T-helper 9 cell (primary cell): ENCODE data around the gene ADAM17.

Experiments used
- DNase-seq: peaks from one replicate; pipeline ENCODE4 v3.0.0-alpha.2; 2020

The ADAM17 gene

GRCh38 chr2:9466147-9466683 is 89.4 kb downstream of the ADAM17 start:
- DNase-seq = no peak

GRCh38 chr2:9465170-9465569 is 90.5 kb downstream of the ADAM17 start:
- no peak for DNase-seq

GRCh38 chr2:9463698-9464034 is 92.0 kb downstream of the ADAM17 start:
- DNase-seq = no peak

- no peak for DNase-seq
Observed at GRCh38 chr2:9462886-9463697, 92.5 kb downstream of the ADAM17 start.

- no peak for DNase-seq
Observed at GRCh38 chr2:9462313-9462712, 93.3 kb downstream of the ADAM17 start.

- DNase-seq = no peak
Observed at GRCh38 chr2:9461079-9461478, 94.6 kb downstream of the ADAM17 start.

GRCh38 chr2:9460441-9461017 is 95.1 kb downstream of the ADAM17 start:
- DNase-seq = no peak

GRCh38 chr2:9451231-9451630 is 104.4 kb downstream of the ADAM17 start:
- DNase-seq = no peak

GRCh38 chr2:9445089-9445488 is 110.5 kb downstream of the ADAM17 start:
- DNase-seq = no peak

- no peak for DNase-seq
Observed at GRCh38 chr2:9443526-9443925, 112.1 kb downstream of the ADAM17 start.

GRCh38 chr2:9441556-9441955 is 114.1 kb downstream of the ADAM17 start:
- no peak for DNase-seq

GRCh38 chr2:9440058-9440727 is 115.4 kb downstream of the ADAM17 start:
- DNase-seq = no peak

- DNase-seq = no peak
Observed at GRCh38 chr2:9439536-9439935, 116.1 kb downstream of the ADAM17 start.
